DLD1 (cell line): ENCODE data around the gene CACNA2D3.
"Not testable (repeated sequence)": the region's sequence is repeated elsewhere in the genome, so short reads cannot be mapped to it uniquely, and the experiment has no call there.

ENCODE experiments used
- in situ Hi-C: cut with HindIII; loops from 2 replicates; pipeline ENCODE4 v1.10.0; 2017; ENCODE audit warnings: low sequenced_read_pairs

Gene CACNA2D3

GRCh38 chr3:55089211-55089610 is 966.9 kb downstream of the CACNA2D3 start:
- in situ Hi-C loops, result no loop called here

GRCh38 chr3:55090291-55090690 is 967.9 kb downstream of the CACNA2D3 start:
- in situ Hi-C loops, result no loop called here

GRCh38 chr3:55090746-55091145 is 968.4 kb downstream of the CACNA2D3 start:
- in situ Hi-C loops, result no loop called here

GRCh38 chr3:55091381-55092225 is 969.3 kb downstream of the CACNA2D3 start:
- in situ Hi-C loops, result no loop called here

GRCh38 chr3:55094676-55095075 is 972.3 kb downstream of the CACNA2D3 start:
- in situ Hi-C loops, result no loop called here

- in situ Hi-C loops, result no loop called here
Measured at GRCh38 chr3:55097441-55097840, 975.1 kb downstream of the CACNA2D3 start.

- in situ Hi-C loops, result no loop called here
Measured at GRCh38 chr3:55105647-55106046, 983.3 kb downstream of the CACNA2D3 start.

GRCh38 chr3:55107187-55107586 is 984.8 kb downstream of the CACNA2D3 start:
- in situ Hi-C loops, result no loop called here

GRCh38 chr3:55111906-55112305 is 989.6 kb downstream of the CACNA2D3 start:
- in situ Hi-C loops, result not testable (repeated sequence)

GRCh38 chr3:55118451-55118850 is 996.1 kb downstream of the CACNA2D3 start:
- in situ Hi-C loops, result no loop called here

GRCh38 chr3:55119268-55119667 is 996.9 kb downstream of the CACNA2D3 start:
- in situ Hi-C loops, result no loop called here

- in situ Hi-C loops, result no loop called here
Measured at GRCh38 chr3:55122312-55122711, 1000.0 kb downstream of the CACNA2D3 start.
